MM.1S (cell line): ENCODE data around the gene PLEKHH1.

Source experiments
- EZH2 ChIP-seq: fragments of 300-600 bp; sonication (generic); optimal IDR thresholded peaks from 2 replicates; pipeline ENCODE3; 2017; ENCODE audit warnings: low read depth, mild to moderate bottlenecking, antibody characterized with exemption, low read length, mixed read lengths
- EZH2phosphoT487 ChIP-seq: fragments of 300-600 bp; sonication (generic); IDR thresholded peaks from 2 replicates; pipeline ENCODE4 v1.6.1; 2018; ENCODE audit warnings: antibody characterized with exemption, low read length
- TF ChIP-seq, protein P1 (sequence below): fragments of 300-600 bp; sonication (generic); IDR thresholded peaks from 2 replicates; pipeline ENCODE4 v1.5.1; 2016; ENCODE audit warnings: antibody characterized with exemption, low read length, mixed read lengths

DNA sequence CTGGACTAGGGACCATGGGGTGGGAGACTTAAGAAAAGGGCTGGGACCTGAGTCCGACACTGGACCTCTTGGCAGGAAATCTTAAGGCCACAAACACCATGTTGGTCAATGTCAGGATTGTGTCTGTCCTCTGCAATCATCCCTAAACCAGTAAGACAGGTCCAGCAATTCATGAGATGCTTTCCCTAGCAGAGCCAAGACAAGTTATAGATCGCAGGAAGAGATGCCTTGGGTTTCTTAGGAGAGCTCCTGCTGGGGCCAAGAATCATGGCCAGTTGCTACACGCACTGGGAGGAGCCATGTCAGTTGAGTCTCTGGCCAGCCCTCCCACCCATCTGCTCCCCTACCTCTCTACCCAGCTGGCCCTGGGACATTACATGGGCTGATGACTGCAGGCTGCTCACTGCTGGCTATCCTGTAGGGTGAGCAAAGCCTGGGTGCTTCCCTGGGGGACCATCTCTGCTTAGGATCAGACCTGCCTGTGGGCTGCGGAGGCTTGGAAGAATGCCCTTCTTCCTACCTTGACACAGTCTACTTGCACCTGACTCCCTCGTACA, 14.2 kb downstream of the PLEKHH1 start:
- TF ChIP-seq, protein P1, sequence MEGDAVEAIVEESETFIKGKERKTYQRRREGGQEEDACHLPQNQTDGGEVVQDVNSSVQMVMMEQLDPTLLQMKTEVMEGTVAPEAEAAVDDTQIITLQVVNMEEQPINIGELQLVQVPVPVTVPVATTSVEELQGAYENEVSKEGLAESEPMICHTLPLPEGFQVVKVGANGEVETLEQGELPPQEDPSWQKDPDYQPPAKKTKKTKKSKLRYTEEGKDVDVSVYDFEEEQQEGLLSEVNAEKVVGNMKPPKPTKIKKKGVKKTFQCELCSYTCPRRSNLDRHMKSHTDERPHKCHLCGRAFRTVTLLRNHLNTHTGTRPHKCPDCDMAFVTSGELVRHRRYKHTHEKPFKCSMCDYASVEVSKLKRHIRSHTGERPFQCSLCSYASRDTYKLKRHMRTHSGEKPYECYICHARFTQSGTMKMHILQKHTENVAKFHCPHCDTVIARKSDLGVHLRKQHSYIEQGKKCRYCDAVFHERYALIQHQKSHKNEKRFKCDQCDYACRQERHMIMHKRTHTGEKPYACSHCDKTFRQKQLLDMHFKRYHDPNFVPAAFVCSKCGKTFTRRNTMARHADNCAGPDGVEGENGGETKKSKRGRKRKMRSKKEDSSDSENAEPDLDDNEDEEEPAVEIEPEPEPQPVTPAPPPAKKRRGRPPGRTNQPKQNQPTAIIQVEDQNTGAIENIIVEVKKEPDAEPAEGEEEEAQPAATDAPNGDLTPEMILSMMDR, result no peak
- TF ChIP-seq EZH2, result no peak
- no peak for TF ChIP-seq EZH2phosphoT487
